Myocyte (in vitro differentiated cells): ENCODE results near the gene BATF. TPM values are rescaled to one million over a fixed set of nuclear protein-coding genes. Genes with fewer than 3 reads are reported as not detected.
A peak's percentile ranks its signal among the peaks of the same experiment; 100 is the strongest.

ENCODE experiments used
- DNase-seq: peaks from one replicate; pipeline ENCODE4 v3.0.0-alpha.2; 2012; ENCODE audit warnings: low read depth
- total RNA-seq: library from RNA; depleted of rRNA; stranded (reverse); fragments of >200 nt; gene quantifications from 2 replicates; pipeline ENCODE4 v1.2.3, GENCODE V29; 2014

The BATF gene
- total RNA-seq, 1 donor from 2014 or later = not detected

- peak; percentile 33 for DNase-seq
Observed at GRCh38 chr14:75559451-75560222, 37.4 kb downstream of the BATF start.

- peak; percentile 82 for DNase-seq
Observed at GRCh38 chr14:75561013-75561432, 38.8 kb downstream of the BATF start.

GRCh38 chr14:75562089-75562488 is 39.8 kb downstream of the BATF start:
- no peak for DNase-seq

- no peak for DNase-seq
Observed at GRCh38 chr14:75562489-75562888, 40.2 kb downstream of the BATF start.

GRCh38 chr14:75563931-75564330 is 41.7 kb downstream of the BATF start:
- DNase-seq = no peak

DNA sequence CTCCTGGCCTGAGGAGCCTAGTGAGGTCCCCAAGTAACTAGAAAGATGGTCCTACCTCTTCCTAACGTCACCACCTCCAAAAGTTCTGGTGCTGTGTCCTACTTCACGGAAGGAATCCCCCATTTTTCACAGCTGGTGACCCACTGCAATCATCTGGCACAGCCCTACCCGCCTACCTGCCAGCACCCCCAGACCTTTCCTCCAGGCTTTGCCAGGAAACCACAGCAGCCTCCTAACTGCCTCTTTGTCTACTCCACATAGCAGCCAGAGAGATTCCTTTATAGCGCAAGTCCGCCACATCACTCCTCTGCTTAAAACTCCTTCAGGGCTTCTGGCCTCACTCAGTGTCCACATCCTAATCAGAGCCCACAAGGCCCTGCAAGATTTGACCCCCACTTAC is 42.8 kb downstream of the BATF start:
- DNase-seq = no peak

DNA sequence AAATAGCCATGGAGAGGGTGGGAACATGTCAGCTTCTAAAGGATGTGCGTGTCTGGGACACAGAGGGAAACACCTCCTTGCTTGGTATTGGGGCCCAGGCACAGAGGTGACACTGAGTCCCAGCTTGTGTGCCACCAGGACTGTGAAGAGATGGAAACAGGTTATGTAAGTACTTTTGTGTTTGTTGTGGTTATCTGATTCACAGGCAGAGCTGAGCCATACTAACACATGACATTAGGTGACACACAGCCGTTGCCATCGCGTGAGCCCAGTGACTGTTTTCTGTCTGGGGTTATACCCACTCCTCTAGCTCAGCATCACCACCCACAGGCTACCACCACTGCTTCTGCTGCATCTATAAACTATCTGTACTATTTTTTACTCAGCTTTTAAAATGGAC is 44.1 kb downstream of the BATF start:
- peak; percentile 41 for DNase-seq

GRCh38 chr14:75566752-75567151 is 44.5 kb downstream of the BATF start:
- no peak for DNase-seq

DNA sequence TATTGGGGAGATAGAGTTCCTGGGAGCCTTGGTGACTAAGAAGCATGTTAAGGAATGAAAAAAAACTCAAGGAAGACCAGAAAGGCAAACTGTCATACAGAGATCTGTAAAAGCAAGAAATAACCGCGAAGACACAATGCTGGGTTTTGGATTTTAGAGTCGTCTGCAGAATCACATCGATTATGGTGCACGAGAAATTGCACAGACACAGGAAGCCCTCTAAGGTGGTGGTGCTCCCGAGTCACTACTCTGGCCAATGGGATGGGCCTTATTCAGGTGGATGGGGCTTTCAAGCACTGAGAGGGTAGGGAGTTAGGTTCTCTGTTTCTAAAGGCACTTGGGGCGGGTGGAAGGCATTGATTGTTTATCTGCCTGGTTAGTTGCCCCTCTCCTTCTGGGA is 45.9 kb downstream of the BATF start:
- no peak for DNase-seq

DNA sequence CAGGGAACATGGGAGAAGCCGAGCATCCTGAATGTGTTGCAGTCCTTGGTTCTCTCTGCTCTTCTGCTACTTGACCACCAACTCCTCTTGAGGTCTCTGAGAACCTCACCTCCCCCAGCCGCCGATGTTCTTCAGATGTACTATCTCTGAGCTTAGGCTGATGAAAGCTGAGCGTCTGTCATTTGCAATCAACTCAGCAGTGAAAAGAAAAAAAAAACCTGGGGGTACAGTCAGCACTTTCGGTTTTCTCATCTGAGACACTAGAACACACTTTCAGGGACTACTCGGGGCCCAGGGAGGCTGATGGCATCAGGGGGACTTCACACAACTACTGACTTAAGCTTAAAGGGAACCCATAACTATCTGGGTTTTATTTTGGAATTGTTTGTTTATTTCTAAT is 46.5 kb downstream of the BATF start:
- DNase-seq = no peak

- no peak for DNase-seq
Observed at GRCh38 chr14:75570797-75571196, 48.5 kb downstream of the BATF start.

DNA sequence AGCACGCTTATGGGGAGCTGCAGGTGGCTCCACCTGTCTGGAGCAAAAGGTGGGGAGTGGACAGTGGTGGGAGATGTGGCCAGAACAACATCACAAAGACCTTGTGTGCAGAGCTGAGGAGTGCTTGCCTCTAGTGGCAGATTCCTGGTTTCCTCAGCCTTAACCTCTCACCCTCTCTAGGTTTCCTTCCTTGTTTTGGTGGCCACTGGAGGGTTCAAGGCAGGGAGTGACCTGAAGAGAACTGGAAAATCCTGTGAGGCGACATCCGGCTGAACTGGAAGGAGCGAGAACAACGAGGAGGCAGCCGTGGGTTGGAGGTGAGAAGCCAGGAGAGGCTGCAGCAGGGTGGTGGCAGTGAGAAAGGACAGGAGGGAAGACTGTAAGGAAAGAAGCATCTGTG is 49.8 kb downstream of the BATF start:
- no peak for DNase-seq

DNA sequence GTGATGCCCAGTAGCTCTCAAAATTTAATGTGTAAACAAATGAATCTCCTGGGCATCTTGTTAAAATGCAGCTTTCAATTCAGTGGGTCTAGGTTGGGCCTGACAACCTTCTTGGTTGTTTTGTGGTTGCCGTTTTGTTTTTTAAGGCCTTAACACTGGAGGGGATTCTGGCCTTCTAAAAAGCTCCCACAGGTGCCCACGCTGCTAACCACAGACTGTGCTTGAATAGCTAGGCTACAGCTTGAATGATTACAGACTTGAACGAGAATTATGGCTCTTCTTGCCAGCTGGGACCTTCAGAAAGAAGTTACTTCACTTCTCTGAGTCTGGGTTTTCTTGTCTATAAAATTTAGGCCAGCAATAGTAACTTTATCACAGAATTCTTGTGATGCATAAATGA is 54.8 kb downstream of the BATF start:
- DNase-seq = peak; percentile 40

DNA sequence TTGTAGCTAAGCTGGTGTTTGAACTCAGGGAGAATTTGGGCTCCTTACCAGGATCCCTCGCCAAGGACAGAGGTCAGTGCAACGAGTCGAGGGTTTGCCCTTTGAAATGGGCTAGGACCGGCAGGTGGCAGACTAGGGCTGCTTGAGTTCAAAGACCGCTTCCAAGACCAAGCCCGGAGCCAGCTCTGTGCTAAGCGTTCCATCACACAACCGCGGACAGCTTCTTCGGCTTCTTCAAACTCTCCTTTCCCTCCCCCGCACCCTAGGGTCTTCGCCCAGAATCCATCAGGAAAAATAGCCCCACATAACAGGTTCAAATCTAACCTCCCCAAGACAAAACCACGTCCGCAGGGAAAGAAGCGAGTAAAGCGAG is 55.4 kb downstream of the BATF start:
- peak; percentile 93 for DNase-seq

DNA sequence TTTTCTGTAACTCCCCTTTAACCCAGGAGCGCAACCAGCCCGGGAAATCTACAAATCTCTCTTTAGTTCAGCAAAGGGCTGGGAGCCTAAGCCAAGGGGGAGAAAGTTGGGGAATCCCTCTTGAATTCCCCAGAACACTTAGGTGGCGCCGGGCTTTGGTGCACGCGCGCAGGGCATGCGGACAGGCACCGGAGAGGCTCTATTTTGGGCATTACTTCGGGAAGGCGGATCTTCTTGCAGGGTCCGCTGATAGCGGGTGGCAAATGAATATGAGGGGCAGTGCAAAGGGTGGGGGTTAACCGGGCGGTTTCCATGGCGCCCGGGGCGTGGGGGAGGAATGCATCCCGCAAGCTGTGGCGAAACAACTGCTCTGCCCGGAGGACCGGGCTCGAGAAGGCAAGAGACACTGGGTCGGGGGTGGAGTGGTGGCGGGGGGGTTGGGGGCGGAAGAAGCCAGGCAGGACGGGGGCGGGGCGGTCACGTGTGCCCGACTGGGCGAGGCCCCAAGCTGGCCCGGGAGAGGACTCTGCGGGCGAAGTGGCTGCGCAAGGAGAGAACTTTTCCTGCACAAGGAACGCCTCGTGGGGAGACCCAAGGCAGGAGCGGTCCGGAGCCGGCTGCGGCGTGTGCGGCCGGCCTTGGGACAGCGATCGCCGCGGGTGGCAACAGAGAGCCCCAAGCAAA is 56.0 kb downstream of the BATF start, which contains the start of gene FLVCR2:
Gene FLVCR2, plus strand, starts transcription at position 519 of the 684 bp plus-strand sequence. CDS start 353 bp downstream, outside the sequence.
- DNase-seq = peak; percentile 91

DNA sequence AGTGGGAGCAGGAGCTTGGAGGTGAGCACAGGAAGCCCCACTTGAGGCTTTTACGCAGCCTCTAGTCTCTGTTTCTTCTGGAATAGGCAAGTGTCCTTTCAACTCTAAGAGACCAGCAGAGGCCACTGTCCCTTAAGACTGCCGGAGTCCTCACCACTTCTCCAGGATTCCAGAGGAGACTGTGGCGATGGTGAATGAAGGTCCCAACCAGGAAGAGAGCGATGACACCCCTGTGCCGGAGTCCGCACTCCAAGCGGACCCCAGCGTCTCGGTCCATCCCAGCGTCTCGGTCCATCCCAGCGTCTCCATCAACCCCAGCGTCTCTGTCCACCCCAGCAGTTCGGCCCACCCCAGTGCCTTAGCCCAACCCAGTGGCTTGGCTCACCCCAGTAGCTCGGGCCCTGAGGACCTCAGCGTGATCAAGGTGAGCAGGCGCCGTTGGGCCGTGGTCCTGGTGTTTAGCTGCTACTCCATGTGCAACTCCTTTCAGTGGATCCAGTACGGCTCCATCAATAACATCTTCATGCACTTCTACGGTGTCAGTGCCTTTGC is 56.6 kb downstream of the BATF start:
- peak; percentile 84 for DNase-seq

DNA sequence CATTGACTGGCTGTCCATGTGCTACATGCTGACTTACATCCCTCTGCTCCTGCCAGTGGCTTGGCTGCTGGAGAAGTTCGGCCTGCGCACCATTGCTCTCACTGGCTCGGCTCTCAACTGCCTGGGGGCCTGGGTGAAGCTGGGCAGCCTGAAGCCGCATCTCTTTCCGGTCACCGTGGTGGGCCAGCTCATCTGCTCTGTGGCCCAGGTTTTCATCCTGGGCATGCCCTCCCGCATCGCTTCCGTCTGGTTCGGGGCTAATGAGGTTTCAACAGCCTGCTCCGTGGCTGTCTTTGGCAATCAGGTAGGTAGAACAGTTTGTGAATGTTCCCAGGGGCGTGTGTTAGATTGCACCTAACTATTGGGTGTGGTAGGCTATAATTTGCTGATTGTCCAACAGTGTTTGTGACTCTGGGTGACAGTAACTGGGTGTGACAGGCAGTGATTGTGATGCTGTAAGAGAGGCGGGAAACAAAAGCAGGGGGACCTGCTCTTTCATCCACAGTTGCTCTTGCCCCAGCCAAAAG is 57.1 kb downstream of the BATF start:
- DNase-seq = peak; percentile 21

GRCh38 chr14:75579882-75580281 is 57.6 kb downstream of the BATF start:
- DNase-seq = peak; percentile 35

DNA sequence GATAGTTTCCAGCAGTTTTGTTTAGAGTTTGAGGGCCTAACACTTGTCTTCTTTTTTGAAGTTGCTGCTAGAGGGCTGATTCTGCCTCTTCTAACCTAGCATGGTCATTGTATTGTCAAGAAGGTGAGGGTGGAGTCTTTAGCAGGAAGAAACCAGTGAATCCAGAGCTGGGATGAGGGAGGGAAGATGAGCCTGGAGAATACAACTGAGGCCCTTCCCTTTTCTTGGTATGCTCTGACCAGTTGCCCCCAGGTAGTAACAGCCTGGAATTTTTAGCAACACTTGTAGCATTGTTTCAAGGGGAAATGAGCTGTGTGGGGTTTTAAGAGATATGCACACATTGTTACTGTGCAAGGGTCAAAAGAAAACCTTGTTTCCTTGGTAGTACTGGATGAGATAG is 65.1 kb downstream of the BATF start:
- DNase-seq = no peak

- DNase-seq = no peak
Observed at GRCh38 chr14:75589931-75590330, 67.7 kb downstream of the BATF start.

DNA sequence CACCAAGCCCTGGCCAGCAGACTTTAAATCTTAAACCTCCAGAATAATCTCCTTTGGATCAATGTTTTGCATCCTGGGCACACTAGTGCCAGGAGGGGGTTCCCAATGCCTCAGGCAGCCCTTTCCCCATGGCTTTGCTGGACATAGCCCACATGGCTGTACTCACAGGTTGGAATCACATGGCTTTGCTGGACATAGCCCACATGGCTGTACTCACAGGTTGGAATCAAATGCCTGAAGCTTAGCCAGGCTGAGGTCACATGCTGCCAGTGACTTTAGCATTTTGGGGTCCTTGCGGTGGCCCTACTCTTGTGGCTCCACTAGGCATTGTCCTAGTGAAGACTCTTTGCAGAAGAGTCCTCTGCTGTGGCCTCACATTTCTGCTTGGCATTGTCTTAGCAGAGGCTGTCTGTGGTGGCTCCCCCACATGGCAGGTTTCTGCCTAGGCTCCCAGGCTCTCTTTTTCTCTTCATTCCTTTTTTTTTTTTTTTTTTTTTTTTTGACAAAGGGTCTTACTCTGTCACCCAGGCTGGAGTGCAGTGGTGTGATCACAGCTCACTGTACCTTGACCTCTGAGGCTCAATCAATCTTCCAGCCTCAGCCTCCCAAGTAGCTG is 69.2 kb downstream of the BATF start:
- DNase-seq = no peak
